Kidney (tissue), 14 donors: ENCODE data around the gene PIEZO2. TPM values are rescaled to one million over a fixed set of nuclear protein-coding genes. Genes with fewer than 3 reads are reported as not detected.

Source experiments
- DNase-seq, 5 donors: peaks; one replicate each; pipeline ENCODE4 v3.0.0-alpha.2; 2013 to 2020
- FAIRE-seq: peaks from 2 replicates; lab custom pipeline; 2012; peaks lifted over from hg19 to GRCh38; lab: Jason Lieb, UNC
- H3K27ac ChIP-seq, 2 donors: one replicate each; pipeline ENCODE4 v1.7.0; 2013; ENCODE audit warnings: low read depth in 2 of 2, low read length in 2 of 2, inconsistent platforms in 1 of 2
- H3K27me3 ChIP-seq: one replicate; pipeline ENCODE4 v1.7.1; 2013; ENCODE audit warnings: low read length, inconsistent platforms; ENCODE audit not compliant: control insufficient read depth, insufficient read depth
- H3K36me3 ChIP-seq, 3 donors: one replicate each; pipeline versions ENCODE4 v1.7.0 to v1.7.1; 2013; ENCODE audit warnings: low read length in 3 of 3, control low read depth in 1 of 3, inconsistent platforms in 1 of 3; ENCODE audit not compliant: insufficient read depth in 3 of 3, control insufficient read depth in 2 of 3
- H3K4me1 ChIP-seq, 3 donors: one replicate each; pipeline versions ENCODE4 v1.7.0 to v1.7.1; 2013; ENCODE audit warnings: low read length in 3 of 3, inconsistent platforms in 1 of 3, low read depth in 1 of 3; ENCODE audit not compliant: control insufficient read depth in 2 of 3, insufficient read depth in 2 of 3
- H3K4me3 ChIP-seq, 3 donors: one replicate each; pipeline versions ENCODE4 v1.7.0 to v1.8.1; 2013; ENCODE audit warnings: low read length in 3 of 3, control low read depth in 1 of 3, inconsistent platforms in 1 of 3
- H3K9ac ChIP-seq, 3 donors: one replicate each; pipeline versions ENCODE4 v1.7.0 to v1.7.1; 2013; ENCODE audit warnings: low read length in 3 of 3, control low read depth in 1 of 3, inconsistent platforms in 1 of 3
- H3K9me3 ChIP-seq, 3 donors: one replicate each; pipeline versions ENCODE4 v1.7.0 to v1.7.1; 2013; ENCODE audit warnings: low read length in 3 of 3, control low read depth in 1 of 3, inconsistent platforms in 1 of 3; ENCODE audit not compliant: control insufficient read depth in 2 of 3, insufficient read depth in 1 of 3
- CTCF ChIP-seq: IDR thresholded peaks from 3 replicates; pipeline ENCODE4 v1.5.1; 2012; ENCODE audit warnings: mild to moderate bottlenecking, moderate library complexity, borderline replicate concordance; ENCODE audit not compliant: insufficient read depth; ENCODE audit errors: extremely low read depth
- intact Hi-C: fragments of 100-400 bp; cut with DNase I; formaldehyde crosslinking; loops from one replicate; pipeline ENCODE4 v1.11.1; 2022
- polyA plus RNA-seq: library from polyadenylated mRNA; stranded (reverse); fragments of 350-450 nt; fragmentation: Illumina TruSeq; extraction: RNeasy Lipid Tissue Mini Kit (QIAGEN cat#74804); gene quantifications from one replicate; pipeline ENCODE4 v1.2.3, GENCODE V29; 2014; ENCODE audit warnings: low read depth, low replicate concordance; ENCODE audit not compliant: insufficient read depth
- total RNA-seq: library from RNA; stranded (reverse); fragmentation: NEBNext Ultra II Directional; extraction: Animal tissue kit (Norgen Biotek cat#: 25700); gene quantifications from one replicate; pipeline ENCODE4 v1.2.1, GENCODE V29; 2021
- donor health status: control.
- donor health status: control.
- donor health status: control.
- donor health status: control.
- donor health status: control.
- donor health status: DM: yes; HTN: yes; CAD: no.
- donor health status: Normal renal cell carcinoma (clear cell type).

PIEZO2 gene
- total and polyA plus RNA-seq, 2 donors from 2014 or later: 1.1 to 4.1 TPM

- FAIRE-seq (no peak), DNase-seq (no peak)
- H3K9me3 ChIP-seq: no peaks in the 10 kb centered on the region
- no peaks in the 10 kb centered on the region for H3K36me3 ChIP-seq
- H3K9ac ChIP-seq: no peak overlapping the region
- no peak overlapping the region for H3K27ac ChIP-seq
- H3K4me3 ChIP-seq: no peak overlapping the region
- TF ChIP-seq CTCF: no peak
- no peaks in the 10 kb centered on the region for H3K27me3 ChIP-seq
- intact Hi-C loops: no loop called here
- peaks cover 0 to 5% (median 0%) of the 10 kb centered on the region in 3 donors for H3K4me1 ChIP-seq
Observed at GRCh38 chr18:11118051-11118766, 31.2 kb downstream of the PIEZO2 start.

GRCh38 chr18:11115276-11115675 lies 34.1 kb downstream of the PIEZO2 start:
- Histone ChIP-seq H3K9ac (no peak overlapping the region), H3K36me3 (no peaks in the 10 kb centered on the region), H3K27ac (no peak overlapping the region), H3K4me1 (no peaks in the 10 kb centered on the region), H3K27me3 (no peaks in the 10 kb centered on the region), H3K9me3 (no peaks in the 10 kb centered on the region), H3K4me3 (no peak overlapping the region)
- FAIRE-seq: no peak
- DNase-seq: no peak
- intact Hi-C loops: no loop called here
- no peak for TF ChIP-seq CTCF

- H3K27ac ChIP-seq: no peak overlapping the region
- no peak overlapping the region for H3K9ac ChIP-seq
- intact Hi-C loops: no loop called here
- DNase-seq: no peak
- no peak for TF ChIP-seq CTCF
- no peaks in the 10 kb centered on the region for H3K36me3 ChIP-seq
- no peaks in the 10 kb centered on the region for H3K9me3 ChIP-seq
- no peaks in the 10 kb centered on the region for H3K27me3 ChIP-seq
- H3K4me1 ChIP-seq: no peaks in the 10 kb centered on the region
- FAIRE-seq: no peak
- H3K4me3 ChIP-seq: no peak overlapping the region
Observed at GRCh38 chr18:11114653-11115052, 34.7 kb downstream of the PIEZO2 start.

GRCh38 chr18:11113937-11114336 lies 35.4 kb downstream of the PIEZO2 start:
- no peaks in the 10 kb centered on the region for H3K36me3 ChIP-seq
- FAIRE-seq: no peak
- H3K27ac ChIP-seq: no peak overlapping the region
- H3K4me3 ChIP-seq: no peak overlapping the region
- intact Hi-C loops: no loop called here
- DNase-seq: no peak
- H3K9ac ChIP-seq: no peak overlapping the region
- H3K27me3 ChIP-seq: no peaks in the 10 kb centered on the region
- no peak for TF ChIP-seq CTCF
- no peaks in the 10 kb centered on the region for H3K9me3 ChIP-seq
- H3K4me1 ChIP-seq: no peaks in the 10 kb centered on the region
